Right lobe of liver (tissue), 6 donors: Measurements from ENCODE around the gene CHAMP1. TPM values are rescaled to one million over a fixed set of nuclear protein-coding genes. Genes with fewer than 3 reads are reported as not detected.
A peak's percentile ranks its signal among the peaks of the same experiment; 100 is the strongest.

Experiments
- ATAC-seq, 4 donors: fragments of 200-7000 bp; cut with Tn5 transposase; one replicate each; pipeline ENCODE4 v1.9.1; 2020; ENCODE audit warnings: mild to moderate bottlenecking in 4 of 4, moderate library complexity in 4 of 4
- DNase-seq, 3 donors: peaks; one replicate each; pipeline ENCODE4 v3.0.0-alpha.2; 2020
- H3K27ac ChIP-seq, 3 donors: fragments of 200-600 bp; one replicate each; pipeline ENCODE4 v1.8.0; 2022
- H3K27me3 ChIP-seq, 2 donors: fragments of 200-600 bp; one replicate each; pipeline ENCODE4 v1.8.0; 2022
- H3K36me3 ChIP-seq, 4 donors: fragments of 200-600 bp; sonication (generic) in 1 of 4; one replicate each; pipeline versions ENCODE4 v1.5.1 to v1.8.0; 2017 to 2022; ENCODE audit warnings: control low read depth in 1 of 4
- H3K4me1 ChIP-seq, 4 donors: fragments of 200-600 bp; sonication (generic) in 1 of 4; one replicate each; pipeline versions ENCODE4 v1.5.1 to v1.8.0; 2017 to 2022; ENCODE audit warnings: control low read depth in 1 of 4
- H3K4me3 ChIP-seq, 3 donors: fragments of 200-600 bp; one replicate each; pipeline ENCODE4 v1.8.0; 2022
- H3K9me3 ChIP-seq, 4 donors: fragments of 200-600 bp; sonication (generic) in 1 of 4; one replicate each; pipeline versions ENCODE4 v1.5.1 to v1.8.0; 2017 to 2022; ENCODE audit warnings: control low read depth in 1 of 4
- POLR2A ChIP-seq: fragments of 450-650 bp; IDR thresholded peaks from one replicate; pipeline ENCODE4 v1.6.1; 2017; ENCODE audit warnings: antibody characterized with exemption, mild to moderate bottlenecking
- WGBS: methylation state at CpG from one replicate; pipeline ENCODE4 v1.1.6; 2018; ENCODE audit warnings: low coverage, low lambda C conversion rate; ENCODE audit not compliant: insufficient coverage; ENCODE audit errors: missing lambda C conversion rate; 5-methylcytosine and 5-hydroxymethylcytosine counted together
- intact Hi-C, 2 donors: fragments of 100-400 bp; cut with DNase I; formaldehyde crosslinking; loops; one replicate each; pipeline versions ENCODE4 v1.11.2 to v1.14.1; 2022
- total RNA-seq, 6 experiments: library from RNA; depleted of rRNA in 2 of 6; stranded (reverse); fragments of >200 nt in 2 of 6; fragmentation: NEBNext Ultra II Directional in 3 of 6; extraction: Animal tissue kit (Norgen Biotek cat#: 25700) in 3 of 6; gene quantifications; one replicate each; pipeline versions ENCODE4 v1.1.0 to v1.2.4, GENCODE V29; 2016 to 2023
- TF ChIP-seq, protein P1 (sequence below), 4 donors: fragments of 200-600 bp in 3 of 4; fragments of 450-650 bp in 1 of 4; IDR thresholded peaks; one replicate each; pipeline versions ENCODE4 v1.5.1 to v1.8.0; 2016 to 2022; ENCODE audit warnings: antibody characterized with exemption in 4 of 4, mild to moderate bottlenecking in 2 of 4
- donor health status: DM: no; HTN: yes; CAD: no.
- donor health status: DM: no; HTN: no; CAD: no.
- donor health status: DM: no; HTN: no; CAD: no.
- donor health status: DM: no; HTN: yes; CAD: no.
- donor health status: DM: no; HTN: yes; CAD: no.

Gene CHAMP1
- total RNA-seq, 6 experiments from 2014 or later, result 10.3 to 17.5 (median 11.5) TPM

DNA sequence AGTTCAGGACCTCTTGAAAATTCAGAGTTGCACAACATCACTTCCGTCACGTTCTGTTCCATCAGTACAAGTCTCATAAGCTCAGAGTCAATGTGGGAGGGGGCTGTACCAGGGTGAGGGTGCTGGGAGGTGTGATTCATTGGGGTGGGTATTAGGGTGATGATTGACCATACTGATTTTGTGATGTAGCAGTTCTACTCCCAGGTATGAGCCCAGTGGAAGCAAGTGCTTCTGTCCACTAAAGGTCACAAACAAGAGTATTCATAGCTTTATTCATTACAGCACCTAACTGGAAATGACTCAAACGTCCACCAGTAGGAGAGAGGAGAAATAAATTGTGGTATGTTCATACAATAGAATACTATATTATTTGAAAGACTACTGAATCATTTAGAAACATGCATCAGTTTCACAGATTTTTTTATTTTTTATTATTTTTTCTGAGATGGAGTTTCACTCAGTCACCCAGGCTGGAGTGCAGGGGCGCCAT, 45.0 kb upstream of the CHAMP1 start:
- TF ChIP-seq, protein P1, sequence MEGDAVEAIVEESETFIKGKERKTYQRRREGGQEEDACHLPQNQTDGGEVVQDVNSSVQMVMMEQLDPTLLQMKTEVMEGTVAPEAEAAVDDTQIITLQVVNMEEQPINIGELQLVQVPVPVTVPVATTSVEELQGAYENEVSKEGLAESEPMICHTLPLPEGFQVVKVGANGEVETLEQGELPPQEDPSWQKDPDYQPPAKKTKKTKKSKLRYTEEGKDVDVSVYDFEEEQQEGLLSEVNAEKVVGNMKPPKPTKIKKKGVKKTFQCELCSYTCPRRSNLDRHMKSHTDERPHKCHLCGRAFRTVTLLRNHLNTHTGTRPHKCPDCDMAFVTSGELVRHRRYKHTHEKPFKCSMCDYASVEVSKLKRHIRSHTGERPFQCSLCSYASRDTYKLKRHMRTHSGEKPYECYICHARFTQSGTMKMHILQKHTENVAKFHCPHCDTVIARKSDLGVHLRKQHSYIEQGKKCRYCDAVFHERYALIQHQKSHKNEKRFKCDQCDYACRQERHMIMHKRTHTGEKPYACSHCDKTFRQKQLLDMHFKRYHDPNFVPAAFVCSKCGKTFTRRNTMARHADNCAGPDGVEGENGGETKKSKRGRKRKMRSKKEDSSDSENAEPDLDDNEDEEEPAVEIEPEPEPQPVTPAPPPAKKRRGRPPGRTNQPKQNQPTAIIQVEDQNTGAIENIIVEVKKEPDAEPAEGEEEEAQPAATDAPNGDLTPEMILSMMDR (IDR thresholded peaks at IDR 0.05), result no peak
- no peak for TF ChIP-seq POLR2A
- DNase-seq (no peak), ATAC-seq (no peak)
- intact Hi-C loops, result no loop called here
- peaks cover 0 to 75% (median 33%) of the 10 kb centered on the region in 4 donors for H3K36me3 ChIP-seq
- no peaks in the 10 kb centered on the region for H3K9me3 ChIP-seq
- no peak overlapping the region for H3K4me3 ChIP-seq
- H3K4me1 ChIP-seq, result no peaks in the 10 kb centered on the region
- no peaks in the 10 kb centered on the region for H3K27me3 ChIP-seq
- WGBS, result 69% methylated on average over 4 of the region's 4 CpGs
- H3K27ac ChIP-seq, result no peak overlapping the region

- H3K9me3 ChIP-seq, result no peaks in the 10 kb centered on the region
- intact Hi-C loops, result no loop called here
- no peak for DNase-seq
- H3K27ac ChIP-seq, result no peak overlapping the region
- WGBS, result 46% methylated on average over 2 of the region's 2 CpGs
- H3K36me3 ChIP-seq, result peaks cover 0 to 48% (median 18%) of the 10 kb centered on the region in 4 donors
- H3K27me3 ChIP-seq, result no peaks in the 10 kb centered on the region
- no peak overlapping the region for H3K4me3 ChIP-seq
- no peaks in the 10 kb centered on the region for H3K4me1 ChIP-seq
- ATAC-seq, result peak in 3 of 4 donors; percentile 38 to 59 (median 44)
- TF ChIP-seq, protein P1 (IDR thresholded peaks at IDR 0.05), result no peak
- TF ChIP-seq POLR2A, result no peak
These were observed 41.3 kb upstream of the CHAMP1 start for GRCh38 chr13:114272977-114273376.

- intact Hi-C loops, result no loop called here
- no peaks in the 10 kb centered on the region for H3K9me3 ChIP-seq
- 73% methylated on average over 6 of the region's 7 CpGs for WGBS
- no peaks in the 10 kb centered on the region for H3K27me3 ChIP-seq
- TF ChIP-seq, protein P1 (IDR thresholded peaks at IDR 0.05), result no peak
- TF ChIP-seq POLR2A, result no peak
- DNase-seq, result no peak
- H3K27ac ChIP-seq, result no peak overlapping the region
- no peak for ATAC-seq
- no peak overlapping the region for H3K4me3 ChIP-seq
- H3K4me1 ChIP-seq, result peaks cover 0 to 9% (median 2%) of the 10 kb centered on the region in 4 donors
- peaks cover 0 to 33% (median 12%) of the 10 kb centered on the region in 4 donors for H3K36me3 ChIP-seq
These were observed 39.0 kb upstream of the CHAMP1 start for GRCh38 chr13:114275304-114275703.

DNA sequence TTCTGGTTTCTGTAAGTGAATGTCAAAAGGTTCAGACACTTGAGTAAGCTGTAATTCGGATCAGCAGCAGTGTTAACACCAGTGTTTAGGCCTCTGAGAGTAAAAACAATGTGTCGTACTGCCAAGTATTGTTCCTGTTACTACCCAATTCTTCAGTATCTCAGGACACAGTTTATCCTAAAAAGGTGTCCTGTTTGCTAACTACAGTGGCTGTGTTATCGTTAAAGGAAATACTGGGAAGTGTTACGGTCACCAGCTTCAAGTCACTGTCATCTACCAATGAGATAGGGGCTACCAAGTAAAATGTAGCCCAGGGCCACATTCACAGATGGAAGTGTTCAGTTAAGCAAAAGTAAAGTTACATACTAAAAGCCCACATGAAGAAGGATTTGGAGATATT, 35.2 kb upstream of the CHAMP1 start:
- 58% methylated on average over 4 of the region's 4 CpGs for WGBS
- Histone ChIP-seq H3K36me3 (peaks cover 0 to 9% (median 1%) of the 10 kb centered on the region in 4 donors), H3K27me3 (no peaks in the 10 kb centered on the region), H3K4me3 (no peak overlapping the region), H3K4me1 (peaks cover 0 to 23% (median 4%) of the 10 kb centered on the region in 4 donors), H3K9me3 (no peaks in the 10 kb centered on the region), H3K27ac (no peak overlapping the region)
- ATAC-seq (no peak), DNase-seq (no peak)
- intact Hi-C loops, result no loop called here
- TF ChIP-seq POLR2A, result no peak
- TF ChIP-seq, protein P1 (IDR thresholded peaks at IDR 0.05), result no peak
